SH-SY5Y (cell line): ENCODE measurements around the gene BACH2.

Experiments used
- GATA2 ChIP-seq: IDR thresholded peaks from 2 replicates; pipeline ENCODE4 v1.6.1; 2011; ENCODE audit warnings: mild to moderate bottlenecking, low read depth, low read length
- GATA3 ChIP-seq: IDR thresholded peaks from 2 replicates; pipeline ENCODE4 v1.6.1; 2011; ENCODE audit warnings: low read depth, mild to moderate bottlenecking, low read length, moderate library complexity

- TF ChIP-seq GATA2 (no peak), GATA3 (no peak)
Observed at GRCh38 chr6:90131614-90132423, 164.8 kb downstream of the BACH2 start.
